ENCODE results near the gene PRSS27.

DNA sequence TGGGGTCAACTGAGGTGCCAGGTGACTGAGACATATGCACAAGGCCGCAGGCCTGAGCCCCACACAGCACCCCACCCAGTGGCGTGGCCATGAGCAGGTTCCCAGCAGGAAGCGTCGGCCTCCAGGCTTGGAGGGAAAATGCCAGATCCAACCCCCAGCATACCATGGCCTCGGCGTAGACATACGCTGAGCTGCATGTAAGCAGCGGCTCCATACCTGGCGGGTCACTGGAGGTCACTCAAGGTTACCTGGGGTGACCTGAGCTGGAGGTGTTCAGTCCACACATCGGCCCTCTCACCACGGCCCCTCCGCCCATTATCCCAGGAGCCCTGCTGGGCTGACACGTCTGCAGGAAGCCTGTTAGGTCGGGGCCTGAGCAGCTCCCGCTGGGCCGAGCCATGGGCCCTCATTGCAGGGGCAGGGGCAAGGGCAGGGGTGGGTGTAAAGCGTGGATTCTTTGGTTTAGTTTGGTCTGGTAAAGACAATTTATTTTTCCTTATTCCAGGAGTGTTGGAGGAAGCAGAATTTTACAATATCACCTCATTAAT lies 22.5 kb downstream of the PRSS27 start:
- TF ChIP-seq, protein P1, sequence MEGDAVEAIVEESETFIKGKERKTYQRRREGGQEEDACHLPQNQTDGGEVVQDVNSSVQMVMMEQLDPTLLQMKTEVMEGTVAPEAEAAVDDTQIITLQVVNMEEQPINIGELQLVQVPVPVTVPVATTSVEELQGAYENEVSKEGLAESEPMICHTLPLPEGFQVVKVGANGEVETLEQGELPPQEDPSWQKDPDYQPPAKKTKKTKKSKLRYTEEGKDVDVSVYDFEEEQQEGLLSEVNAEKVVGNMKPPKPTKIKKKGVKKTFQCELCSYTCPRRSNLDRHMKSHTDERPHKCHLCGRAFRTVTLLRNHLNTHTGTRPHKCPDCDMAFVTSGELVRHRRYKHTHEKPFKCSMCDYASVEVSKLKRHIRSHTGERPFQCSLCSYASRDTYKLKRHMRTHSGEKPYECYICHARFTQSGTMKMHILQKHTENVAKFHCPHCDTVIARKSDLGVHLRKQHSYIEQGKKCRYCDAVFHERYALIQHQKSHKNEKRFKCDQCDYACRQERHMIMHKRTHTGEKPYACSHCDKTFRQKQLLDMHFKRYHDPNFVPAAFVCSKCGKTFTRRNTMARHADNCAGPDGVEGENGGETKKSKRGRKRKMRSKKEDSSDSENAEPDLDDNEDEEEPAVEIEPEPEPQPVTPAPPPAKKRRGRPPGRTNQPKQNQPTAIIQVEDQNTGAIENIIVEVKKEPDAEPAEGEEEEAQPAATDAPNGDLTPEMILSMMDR (conservative IDR thresholded peaks at IDR 0.05 in 1 of 2, IDR thresholded peaks at IDR 0.05 in 1 of 2; ENCODE audit: low read depth in 1 of 2, low read length in 2 of 2) = no peak
- no peak for TF ChIP-seq EZH2 (IDR thresholded peaks at IDR 0.05; ENCODE audit: low read length, missing control alignments)
